Endodermal cell (in vitro differentiated cells): Measurements from ENCODE around the gene PDGFRB. TPM values are rescaled to one million over a fixed set of nuclear protein-coding genes. Genes with fewer than 3 reads are reported as not detected.

ENCODE experiments used
- DNase-seq: peaks from one replicate; pipeline ENCODE4 v3.0.0-alpha.2; 2017
- H3K27ac ChIP-seq: 2 replicates; pipeline ENCODE4 v1.5.1; 2013; ENCODE audit warnings: mild to moderate bottlenecking, low read depth, low read length, moderate library complexity
- H3K27me3 ChIP-seq: 2 replicates; pipeline ENCODE4 v1.6.1; 2013; ENCODE audit warnings: mild to moderate bottlenecking, low read length, moderate library complexity; ENCODE audit not compliant: insufficient read depth, control insufficient read depth, poor library complexity, severe bottlenecking
- H3K36me3 ChIP-seq: 2 replicates; pipeline ENCODE4 v1.7.0; 2013; ENCODE audit warnings: mild to moderate bottlenecking, low read length, moderate library complexity; ENCODE audit not compliant: control insufficient read depth, insufficient read depth
- H3K4me1 ChIP-seq: one replicate; pipeline ENCODE4 v1.7.0; 2013; ENCODE audit warnings: low read length; ENCODE audit not compliant: control insufficient read depth, insufficient read depth
- H3K4me3 ChIP-seq: 2 replicates; pipeline ENCODE4 v1.5.1; 2013; ENCODE audit warnings: mild to moderate bottlenecking, low read length, moderate library complexity
- H3K9ac ChIP-seq: 2 replicates; pipeline ENCODE4 v1.6.1; 2013; ENCODE audit warnings: mild to moderate bottlenecking, low read length, moderate library complexity; ENCODE audit not compliant: poor library complexity, severe bottlenecking; ENCODE audit errors: extremely low read depth
- H3K9me3 ChIP-seq: 2 replicates; pipeline ENCODE4 v1.6.1; 2013; ENCODE audit warnings: mild to moderate bottlenecking, low read length, moderate library complexity; ENCODE audit not compliant: control insufficient read depth
- H3K27ac Mint-ChIP-seq: 2 replicates; pipeline ENCODE4 v1.8.0; 2020; ENCODE audit warnings: mixed read lengths
- H3K27me3 Mint-ChIP-seq: 2 replicates; pipeline ENCODE4 v1.8.0; 2021; ENCODE audit warnings: mild to moderate bottlenecking, mixed read lengths; ENCODE audit not compliant: insufficient read depth
- H3K36me3 Mint-ChIP-seq: 2 replicates; pipeline ENCODE4 v1.8.0; 2020; ENCODE audit warnings: low read depth, mixed read lengths
- H3K4me1 Mint-ChIP-seq: 2 replicates; pipeline ENCODE4 v1.8.0; 2020; ENCODE audit warnings: mixed read lengths
- H3K4me3 Mint-ChIP-seq: 2 replicates; pipeline ENCODE4 v1.8.0; 2020; ENCODE audit warnings: mild to moderate bottlenecking, moderate library complexity, mixed read lengths
- H3K9me3 Mint-ChIP-seq: 2 replicates; pipeline ENCODE4 v1.8.0; 2020; ENCODE audit warnings: mild to moderate bottlenecking, mixed read lengths
- WGBS, 2 experiments: methylation state at CpG; one replicate each; pipeline versions ENCODE4 v1.1.5 to v1.1.7; 2013; ENCODE audit warnings: missing lambda C conversion rate in 2 of 2, mixed read lengths in 1 of 2; ENCODE audit not compliant: insufficient coverage in 1 of 2, insufficient read length in 1 of 2; 5-methylcytosine and 5-hydroxymethylcytosine counted together
- total RNA-seq, 2 donors: library from RNA; stranded (reverse); fragmentation: NEBNext Ultra II Directional in 1 of 2; extraction: Animal tissue kit (Norgen Biotek cat#: 25700) in 1 of 2; gene quantifications; 2 replicates in 1 of 2; 3 replicates in 1 of 2; pipeline ENCODE4 v1.2.1, GENCODE V29; 2021
- TF ChIP-seq, protein P1 (sequence below): fragments of 200-600 bp; sonication (generic); conservative IDR thresholded peaks from 2 replicates; pipeline ENCODE4 v1.5.0; 2021; ENCODE audit warnings: antibody characterized with exemption, mild to moderate bottlenecking

The PDGFRB gene
- total RNA-seq, 2 donors from 2014 or later = 4.1 to 6.5 TPM

DNA sequence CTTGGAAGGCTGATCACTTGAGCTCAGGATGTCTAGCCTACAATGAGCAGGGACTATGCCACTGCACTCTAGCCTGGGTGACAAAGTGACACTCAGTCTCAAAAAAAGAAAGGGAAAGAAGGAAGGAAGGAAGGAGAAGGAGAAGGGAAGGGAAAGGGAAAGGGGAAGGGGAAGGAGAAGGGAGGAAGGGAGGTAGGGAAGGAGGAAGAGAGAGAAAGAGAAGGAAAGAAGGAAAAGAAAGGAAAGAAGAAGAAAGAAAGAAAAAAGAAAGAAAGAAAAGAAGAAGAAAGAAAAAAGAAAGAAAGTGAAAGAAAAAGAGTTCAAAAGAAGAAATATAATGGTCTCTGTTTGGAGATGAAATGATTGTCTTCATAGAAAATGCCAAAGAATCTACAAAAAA is 58.5 kb downstream of the PDGFRB start:
- Histone ChIP-seq H3K4me1 (no peaks in the 10 kb centered on the region), H3K9ac (no peak overlapping the region), H3K36me3 (no peaks in the 10 kb centered on the region), H3K9me3 (no peaks in the 10 kb centered on the region), H3K27ac (no peak overlapping the region), H3K27me3 (peaks cover 22% of the 10 kb centered on the region), H3K4me3 (no peak overlapping the region)
- TF ChIP-seq, protein P1, sequence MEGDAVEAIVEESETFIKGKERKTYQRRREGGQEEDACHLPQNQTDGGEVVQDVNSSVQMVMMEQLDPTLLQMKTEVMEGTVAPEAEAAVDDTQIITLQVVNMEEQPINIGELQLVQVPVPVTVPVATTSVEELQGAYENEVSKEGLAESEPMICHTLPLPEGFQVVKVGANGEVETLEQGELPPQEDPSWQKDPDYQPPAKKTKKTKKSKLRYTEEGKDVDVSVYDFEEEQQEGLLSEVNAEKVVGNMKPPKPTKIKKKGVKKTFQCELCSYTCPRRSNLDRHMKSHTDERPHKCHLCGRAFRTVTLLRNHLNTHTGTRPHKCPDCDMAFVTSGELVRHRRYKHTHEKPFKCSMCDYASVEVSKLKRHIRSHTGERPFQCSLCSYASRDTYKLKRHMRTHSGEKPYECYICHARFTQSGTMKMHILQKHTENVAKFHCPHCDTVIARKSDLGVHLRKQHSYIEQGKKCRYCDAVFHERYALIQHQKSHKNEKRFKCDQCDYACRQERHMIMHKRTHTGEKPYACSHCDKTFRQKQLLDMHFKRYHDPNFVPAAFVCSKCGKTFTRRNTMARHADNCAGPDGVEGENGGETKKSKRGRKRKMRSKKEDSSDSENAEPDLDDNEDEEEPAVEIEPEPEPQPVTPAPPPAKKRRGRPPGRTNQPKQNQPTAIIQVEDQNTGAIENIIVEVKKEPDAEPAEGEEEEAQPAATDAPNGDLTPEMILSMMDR = no peak
- DNase-seq = no peak
- H3K4me1 Mint-ChIP-seq = no peaks in the 10 kb centered on the region
- no peaks in the 10 kb centered on the region for H3K9me3 Mint-ChIP-seq
- H3K36me3 Mint-ChIP-seq = no peaks in the 10 kb centered on the region
- H3K27me3 Mint-ChIP-seq = peaks cover 23% of the 10 kb centered on the region
- H3K27ac Mint-ChIP-seq = no peak overlapping the region
- H3K4me3 Mint-ChIP-seq = no peak overlapping the region

DNA sequence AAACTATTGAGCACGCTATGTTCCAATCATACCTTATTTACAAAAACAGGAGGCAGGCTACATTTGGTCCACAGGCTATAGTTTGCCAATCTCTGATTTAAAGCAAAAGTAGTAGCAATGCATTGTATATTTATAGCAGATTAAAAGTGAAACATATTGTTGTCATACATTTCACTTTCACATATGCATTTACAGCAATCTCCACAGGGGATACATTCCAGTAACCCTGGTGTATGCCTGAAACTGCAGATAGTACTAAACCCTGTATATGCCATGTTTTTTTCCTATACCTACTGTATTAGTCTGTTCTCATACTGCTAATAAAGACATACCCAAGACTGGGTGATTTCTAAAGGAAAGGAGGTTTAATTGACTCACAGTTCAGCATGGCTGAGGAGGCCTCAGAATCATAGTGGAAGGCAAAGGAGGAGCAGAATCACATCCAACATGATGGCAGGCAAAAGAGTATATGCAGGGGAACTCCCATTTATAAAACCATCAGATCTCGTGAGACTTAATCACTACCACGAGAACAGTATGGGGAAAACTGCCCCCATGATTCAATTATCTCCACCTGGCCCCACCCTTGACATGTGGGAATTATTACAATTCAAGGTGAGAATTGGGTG is 63.4 kb downstream of the PDGFRB start:
- Histone ChIP-seq H3K9ac (no peak overlapping the region), H3K4me1 (no peaks in the 10 kb centered on the region), H3K27ac (no peak overlapping the region), H3K9me3 (no peaks in the 10 kb centered on the region), H3K27me3 (peaks cover 31% of the 10 kb centered on the region), H3K4me3 (no peak overlapping the region), H3K36me3 (no peaks in the 10 kb centered on the region)
- Mint-ChIP-seq H3K36me3 (no peaks in the 10 kb centered on the region), H3K4me3 (no peak overlapping the region), H3K27ac (no peak overlapping the region), H3K27me3 (peaks cover 29% of the 10 kb centered on the region), H3K4me1 (no peaks in the 10 kb centered on the region), H3K9me3 (no peaks in the 10 kb centered on the region)
- DNase-seq = no peak
- WGBS, 2 experiments = 90 to 94% methylated on average over 2 to 3 of the region's 3 CpGs
- TF ChIP-seq, protein P1 = no peak

DNA sequence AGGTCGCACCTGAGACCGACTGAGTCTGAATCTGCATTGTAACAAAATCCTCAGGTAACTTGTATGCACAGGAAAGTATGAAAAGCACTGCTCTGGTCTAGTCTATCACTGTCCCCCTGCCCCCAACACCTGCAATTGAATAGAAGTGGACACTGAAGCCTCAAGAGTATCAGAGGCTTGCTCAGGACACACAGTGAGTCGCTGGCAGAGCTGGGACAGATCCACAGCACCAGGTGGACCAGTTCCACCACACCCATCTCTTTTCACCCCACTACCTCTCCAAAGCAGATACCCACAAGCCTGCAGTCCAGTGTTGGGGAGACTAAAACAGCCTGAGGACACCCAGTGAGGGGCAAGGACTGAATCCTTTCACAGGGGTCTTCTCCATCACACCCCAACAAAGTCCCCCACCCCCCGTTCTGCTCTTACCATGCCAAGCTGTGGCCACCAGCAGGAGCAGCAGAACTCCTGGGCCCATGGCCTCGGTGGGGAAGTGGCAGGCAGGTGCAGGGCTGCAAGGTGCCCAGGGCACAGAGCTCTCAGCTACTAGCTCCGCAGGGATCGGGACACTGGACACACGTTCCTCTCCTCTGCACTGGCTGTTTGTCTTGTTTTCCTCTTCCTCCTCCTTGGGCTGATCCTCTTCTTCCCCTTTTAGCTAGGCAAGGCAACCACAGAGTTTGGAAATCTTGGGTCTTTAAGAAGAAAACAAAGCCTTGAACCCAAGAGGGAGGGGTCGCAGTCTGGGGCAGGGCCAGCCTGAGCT is 69.5 kb downstream of the PDGFRB start, which contains the start of gene CSF1R:
TSS of gene CSF1R (minus strand) at position 605 of the 766 bp plus-strand sequence. CDS start at position 478, 127 bp downstream.
- Mint-ChIP-seq H3K4me1 (peaks cover 19% of the 10 kb centered on the region), H3K27ac (peak within 1 kb of the TSS; percentile 66), H3K4me3 (no peak within 1 kb of the TSS), H3K9me3 (no peaks in the 10 kb centered on the region), H3K27me3 (peaks cover 19% of the 10 kb centered on the region), H3K36me3 (no peaks in the 10 kb centered on the region)
- Histone ChIP-seq H3K4me3 (no peak within 1 kb of the TSS), H3K36me3 (no peaks in the 10 kb centered on the region), H3K9me3 (no peaks in the 10 kb centered on the region), H3K9ac (no peak within 1 kb of the TSS), H3K27me3 (peaks cover 16% of the 10 kb centered on the region), H3K4me1 (peaks cover 19% of the 10 kb centered on the region), H3K27ac (no peak within 1 kb of the TSS)
- 89 to 95% methylated on average over 6 to 9 of the region's 9 CpGs for WGBS, 2 experiments
- TF ChIP-seq, protein P1 = no peak
- peak; percentile 36 for DNase-seq
